GM19452 (cell line): Measurements from ENCODE around the gene CAMK2G.
"Not testable (repeated sequence)": the region's sequence is repeated elsewhere in the genome, so short reads cannot be mapped to it uniquely, and the experiment has no call there.

Experiments
- ATAC-seq: cut with Tn5 transposase; IDR thresholded peaks from one replicate; pipeline ENCODE4 v1.9.1; 2021; ENCODE audit not compliant: unreplicated experiment

Gene CAMK2G

GRCh38 chr10:73842349-73842748 lies 32.0 kb downstream of the CAMK2G start:
- no peak for ATAC-seq

DNA sequence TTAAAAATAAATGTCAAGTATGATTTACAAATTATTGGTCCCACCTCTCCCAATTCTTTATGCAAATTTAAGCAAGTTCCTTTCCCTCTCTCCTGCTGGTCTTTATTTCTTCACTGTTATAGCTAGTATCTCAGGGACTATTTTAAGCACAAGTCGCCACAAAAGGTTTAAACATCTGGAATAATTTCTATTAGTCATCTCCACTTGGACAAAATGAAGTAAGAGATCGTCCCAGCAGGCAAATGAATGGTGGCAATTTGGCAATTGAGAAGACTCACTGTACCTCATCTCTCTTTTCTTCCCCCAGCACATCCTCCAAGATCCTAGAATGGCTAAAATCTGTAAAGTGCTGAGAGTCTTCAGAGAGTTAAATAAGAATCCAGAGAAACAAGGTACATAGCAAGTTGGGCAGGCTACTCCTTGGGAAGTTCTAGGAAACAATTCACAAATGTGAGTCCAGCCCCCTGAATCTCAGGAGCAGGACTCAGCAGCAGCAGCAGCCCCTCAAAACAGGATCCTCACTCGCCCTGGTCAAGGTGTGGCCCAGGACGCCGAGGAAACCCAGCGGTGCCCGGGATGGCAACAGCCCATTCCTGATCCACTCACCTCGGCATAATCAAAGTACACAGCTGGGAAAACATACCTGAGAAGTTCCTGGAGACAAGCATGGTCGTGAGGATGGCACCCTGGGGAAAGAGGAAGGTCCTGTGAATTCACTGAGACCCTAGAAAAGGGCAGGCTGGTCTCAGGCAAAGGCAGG lies 32.6 kb downstream of the CAMK2G start:
- no peak for ATAC-seq

- no peak for ATAC-seq
Observed at GRCh38 chr10:73841061-73841421, 33.3 kb downstream of the CAMK2G start.

- no peak for ATAC-seq
Observed at GRCh38 chr10:73840403-73841060, 33.8 kb downstream of the CAMK2G start.

DNA sequence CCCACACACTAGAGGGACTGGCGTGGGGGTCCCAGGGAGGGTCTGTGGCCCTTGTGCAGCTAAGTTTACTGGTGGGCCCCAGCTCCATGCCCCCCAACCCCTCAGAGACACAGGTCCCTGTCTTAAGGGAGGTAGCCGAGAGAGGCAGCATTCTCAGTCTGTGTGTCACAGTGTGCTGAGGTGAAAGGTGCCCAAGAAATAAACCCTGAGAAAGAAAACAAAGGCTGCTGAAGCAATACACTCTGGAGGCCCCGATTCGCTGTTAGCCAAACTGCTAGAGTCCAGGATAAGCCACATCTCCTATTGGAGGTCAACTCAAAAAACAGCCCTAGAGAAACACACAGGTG lies 34.3 kb downstream of the CAMK2G start:
- ATAC-seq: no peak

- ATAC-seq: no peak
Observed at GRCh38 chr10:73839276-73839966, 34.9 kb downstream of the CAMK2G start.

DNA sequence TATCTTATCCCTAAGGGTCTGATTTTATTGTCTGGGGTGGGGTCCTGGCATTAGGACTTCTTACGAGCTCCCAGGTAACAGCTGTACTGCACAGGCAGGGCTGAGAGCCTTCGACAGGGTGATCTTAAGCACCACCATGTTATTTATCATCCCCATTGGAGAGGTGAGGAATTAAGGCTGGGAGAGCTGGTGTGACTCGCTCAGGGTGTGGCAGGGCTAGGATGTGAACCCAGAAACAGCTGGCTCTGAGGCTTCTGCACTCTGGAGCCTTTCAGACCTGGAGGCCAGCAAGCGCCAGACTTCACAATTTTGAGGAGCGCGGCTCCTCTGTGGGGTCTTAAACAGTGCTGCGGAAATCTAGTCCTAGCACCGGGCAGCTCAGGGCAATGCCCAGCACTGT lies 35.5 kb downstream of the CAMK2G start:
- no peak for ATAC-seq

DNA sequence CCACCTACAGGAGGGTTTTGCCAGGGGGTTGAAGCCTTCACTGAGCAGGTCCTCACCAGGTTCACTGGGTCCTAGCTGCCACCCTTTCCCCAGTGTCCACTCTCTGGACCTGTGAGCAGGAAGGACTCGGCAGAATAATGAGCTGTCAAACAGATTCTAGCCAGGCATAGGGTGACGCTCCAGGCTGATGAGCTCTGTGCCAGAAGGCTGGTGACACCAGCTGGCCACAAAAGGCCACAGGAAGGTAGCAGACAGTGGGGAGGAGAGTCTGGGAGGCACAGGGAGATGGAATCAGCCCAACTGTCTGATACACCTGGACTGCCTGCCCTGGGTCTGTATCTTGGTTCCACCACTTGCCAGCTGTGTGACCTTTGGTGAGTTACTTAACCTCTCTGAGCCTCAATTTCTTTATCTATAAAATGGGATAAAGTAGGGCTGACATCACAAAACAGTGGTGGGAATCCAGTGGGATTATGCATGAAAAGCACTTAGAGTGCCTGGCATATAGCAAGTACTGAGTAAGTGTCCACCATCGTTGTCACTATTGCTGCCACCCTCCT lies 36.3 kb downstream of the CAMK2G start:
- no peak for ATAC-seq

DNA sequence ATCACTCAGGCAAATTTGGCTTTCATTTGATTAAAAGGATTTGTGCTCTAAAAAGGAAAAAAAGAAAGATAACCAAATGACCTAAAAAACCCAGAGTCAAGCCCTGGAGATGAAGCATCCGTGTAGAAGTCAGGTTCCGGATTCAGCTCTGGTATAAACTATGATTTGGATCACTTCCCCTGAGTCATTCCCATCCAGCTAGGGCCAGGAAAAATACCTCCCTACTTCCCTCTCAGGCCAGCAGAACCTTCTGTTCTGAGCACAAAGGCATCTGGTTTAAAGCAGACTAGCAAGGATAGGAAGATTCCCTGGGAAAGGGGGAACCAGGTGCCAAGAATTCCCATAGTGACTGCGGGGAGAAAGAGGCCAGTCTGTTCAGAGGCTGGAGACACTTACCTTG lies 37.3 kb downstream of the CAMK2G start:
- no peak for ATAC-seq

- ATAC-seq: no peak
Observed at GRCh38 chr10:73836427-73836980, 37.9 kb downstream of the CAMK2G start.

GRCh38 chr10:73829090-73829489 lies 45.3 kb downstream of the CAMK2G start:
- not testable (repeated sequence) for ATAC-seq

- ATAC-seq: no peak
Observed at GRCh38 chr10:73828161-73828560, 46.2 kb downstream of the CAMK2G start.

DNA sequence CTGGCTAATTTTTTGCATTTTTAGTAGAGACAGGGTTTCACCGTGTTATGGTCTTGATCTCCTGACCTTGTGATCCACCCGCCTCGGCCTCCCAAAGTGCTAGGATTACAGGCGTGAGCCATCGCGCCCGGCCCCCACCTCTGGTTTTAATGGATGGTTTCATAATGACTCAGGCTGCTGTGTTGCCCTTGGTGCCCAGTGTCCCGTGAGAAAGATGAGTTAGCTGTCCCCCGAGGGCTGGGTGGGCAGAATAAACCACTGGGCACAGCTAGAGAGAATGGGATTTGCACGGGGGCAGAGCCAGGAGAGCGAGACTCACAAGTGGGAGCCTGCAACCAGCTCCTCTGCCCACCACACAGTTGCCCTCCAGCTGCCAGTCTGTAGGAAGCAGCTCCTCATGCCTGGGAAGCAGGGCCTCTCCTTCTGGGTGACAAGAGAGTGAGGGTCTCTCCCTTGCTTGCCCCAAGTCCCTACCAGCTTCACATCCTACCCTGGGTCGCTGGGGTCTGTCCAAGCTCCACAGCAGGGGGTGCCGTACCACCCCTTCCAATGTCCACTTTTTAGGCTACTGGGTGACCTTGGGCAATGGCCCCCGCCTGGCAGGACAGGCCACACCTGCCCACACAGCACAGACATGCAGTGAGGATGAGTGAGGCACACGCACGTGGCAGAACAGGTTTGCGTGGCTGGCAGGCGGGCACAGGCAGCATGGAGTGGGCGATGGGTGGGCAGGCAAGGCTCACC lies 46.8 kb downstream of the CAMK2G start:
- ATAC-seq: no peak

- ATAC-seq: no peak
Observed at GRCh38 chr10:73824146-73824725, 50.1 kb downstream of the CAMK2G start.

GRCh38 chr10:73823391-73823790 lies 51.0 kb downstream of the CAMK2G start:
- no peak for ATAC-seq

GRCh38 chr10:73819513-73820093 lies 54.8 kb downstream of the CAMK2G start:
- ATAC-seq: no peak

GRCh38 chr10:73819081-73819480 lies 55.3 kb downstream of the CAMK2G start:
- ATAC-seq: no peak

- no peak for ATAC-seq
Observed at GRCh38 chr10:73818402-73818801, 56.0 kb downstream of the CAMK2G start.

- no peak for ATAC-seq
Observed at GRCh38 chr10:73817826-73818225, 56.5 kb downstream of the CAMK2G start.
